ENCODE results near the gene ZIM2. TPM values are rescaled to one million over a fixed set of nuclear protein-coding genes. Genes with fewer than 3 reads are reported as not detected.
A peak's percentile ranks its signal among the peaks of the same experiment; 100 is the strongest.

Gene ZIM2
- total RNA-seq, 1 donor from 2014 or later: not detected

DNA sequence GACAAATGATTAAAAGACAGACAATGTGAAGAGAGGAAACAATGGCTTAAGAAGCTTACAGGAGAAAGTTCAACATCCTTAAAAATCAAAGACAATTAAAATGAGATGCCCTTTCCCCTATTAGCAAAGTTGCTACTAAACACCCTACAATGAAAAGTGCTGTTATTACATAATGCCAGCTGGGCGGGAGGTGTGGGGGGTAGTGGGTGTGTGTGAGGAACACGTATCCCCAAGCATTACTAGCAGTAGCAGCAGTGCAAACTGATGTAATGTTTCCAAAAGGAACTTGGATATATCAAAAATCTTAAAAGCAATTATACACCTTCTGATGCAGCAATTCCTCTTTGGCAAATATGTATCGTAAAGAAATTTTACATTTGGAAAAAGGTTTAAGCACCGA, 70.9 kb downstream of the ZIM2 start:
- Histone ChIP-seq H3K4me2 (ENCODE audit: low read length) (no peak overlapping the region), H3K9me3 (ENCODE audit: insufficient read depth, low read depth, low read length) (peaks cover 6% of the 10 kb centered on the region), H3K27me3 (ENCODE audit: insufficient read depth, low read length) (no peaks in the 10 kb centered on the region), H2AFZ (ENCODE audit: low read depth, low read length) (no peak overlapping the region), H3K4me3 (ENCODE audit: insufficient read depth, low read depth, low read length) (no peak overlapping the region), H3K27ac (ENCODE audit: low read depth, low read length) (no peak overlapping the region), H4K20me1 (ENCODE audit: insufficient read depth, low read length) (no peaks in the 10 kb centered on the region), H3K79me2 (ENCODE audit: insufficient read depth, low read length) (no peaks in the 10 kb centered on the region), H3K4me1 (ENCODE audit: insufficient read depth, low read length) (no peaks in the 10 kb centered on the region), H3K9ac (ENCODE audit: low read length) (no peak overlapping the region), H3K36me3 (ENCODE audit: insufficient read depth, low read length) (no peaks in the 10 kb centered on the region)
- H3K36me3 Mint-ChIP-seq (ENCODE audit: low read depth, unreplicated experiment): no peaks in the 10 kb centered on the region
- no peaks in the 10 kb centered on the region for H3K4me1 Mint-ChIP-seq (ENCODE audit: low read depth, unreplicated experiment)
- no peak for TF ChIP-seq EZH2 (IDR thresholded peaks at IDR 0.05; ENCODE audit: insufficient read depth, low read length)
- TF ChIP-seq, protein P1, sequence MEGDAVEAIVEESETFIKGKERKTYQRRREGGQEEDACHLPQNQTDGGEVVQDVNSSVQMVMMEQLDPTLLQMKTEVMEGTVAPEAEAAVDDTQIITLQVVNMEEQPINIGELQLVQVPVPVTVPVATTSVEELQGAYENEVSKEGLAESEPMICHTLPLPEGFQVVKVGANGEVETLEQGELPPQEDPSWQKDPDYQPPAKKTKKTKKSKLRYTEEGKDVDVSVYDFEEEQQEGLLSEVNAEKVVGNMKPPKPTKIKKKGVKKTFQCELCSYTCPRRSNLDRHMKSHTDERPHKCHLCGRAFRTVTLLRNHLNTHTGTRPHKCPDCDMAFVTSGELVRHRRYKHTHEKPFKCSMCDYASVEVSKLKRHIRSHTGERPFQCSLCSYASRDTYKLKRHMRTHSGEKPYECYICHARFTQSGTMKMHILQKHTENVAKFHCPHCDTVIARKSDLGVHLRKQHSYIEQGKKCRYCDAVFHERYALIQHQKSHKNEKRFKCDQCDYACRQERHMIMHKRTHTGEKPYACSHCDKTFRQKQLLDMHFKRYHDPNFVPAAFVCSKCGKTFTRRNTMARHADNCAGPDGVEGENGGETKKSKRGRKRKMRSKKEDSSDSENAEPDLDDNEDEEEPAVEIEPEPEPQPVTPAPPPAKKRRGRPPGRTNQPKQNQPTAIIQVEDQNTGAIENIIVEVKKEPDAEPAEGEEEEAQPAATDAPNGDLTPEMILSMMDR (IDR thresholded peaks at IDR 0.05; ENCODE audit: insufficient read depth, low read depth, low read length): no peak
- no peak overlapping the region for H3K27ac Mint-ChIP-seq (ENCODE audit: unreplicated experiment)
- no peak for FAIRE-seq
- H3K4me3 Mint-ChIP-seq (ENCODE audit: unreplicated experiment): no peak overlapping the region
- DNase-seq (ENCODE audit: low read depth): no peak
- peaks cover 17% of the 10 kb centered on the region for H3K9me3 Mint-ChIP-seq (ENCODE audit: unreplicated experiment)
- H3K27me3 Mint-ChIP-seq (ENCODE audit: low read depth, unreplicated experiment): no peaks in the 10 kb centered on the region

DNA sequence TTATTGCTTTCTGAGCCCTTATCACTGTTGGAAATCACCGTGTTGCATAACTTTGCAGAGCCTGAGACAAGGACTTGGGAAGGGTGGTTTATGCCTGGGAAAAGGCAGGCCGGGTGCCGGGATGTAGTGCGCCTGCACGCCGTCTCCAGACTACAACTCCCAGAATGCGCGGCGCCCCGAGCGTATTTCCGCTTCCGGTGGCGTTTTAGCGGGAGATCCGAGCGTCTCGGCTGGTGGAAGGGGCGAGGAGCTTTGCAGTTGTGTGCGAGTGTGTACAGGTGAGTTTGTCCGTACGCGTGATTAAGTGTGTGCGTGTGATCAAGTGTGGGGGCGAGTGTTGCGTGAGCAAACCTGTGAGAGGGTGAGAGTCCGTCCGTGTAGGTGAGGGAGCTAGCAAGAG, 75.4 kb downstream of the ZIM2 start:
- DNase-seq (ENCODE audit: low read depth): no peak

DNA sequence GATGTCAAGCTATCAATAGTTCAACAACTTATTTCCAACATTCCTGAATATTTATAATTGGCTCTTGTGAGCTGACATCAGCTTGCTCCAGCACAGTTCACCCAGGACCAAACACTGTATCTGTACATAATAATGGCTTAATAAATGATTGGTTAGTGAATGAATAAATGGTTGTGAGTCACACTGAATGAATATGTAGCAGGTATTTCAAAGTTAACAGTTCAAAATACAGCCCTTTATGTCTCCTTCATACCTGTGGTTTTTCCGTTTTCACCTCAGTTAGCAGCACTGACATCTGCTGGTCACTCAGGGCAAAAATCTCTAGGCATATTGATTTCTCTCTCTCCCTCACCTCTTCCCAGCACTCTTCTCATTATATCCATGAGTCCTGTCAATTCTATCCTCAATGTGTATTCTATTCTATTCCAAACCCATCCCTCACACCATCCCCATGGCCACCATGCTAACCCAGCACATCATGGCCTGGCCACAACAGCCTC, 76.3 kb downstream of the ZIM2 start:
- Histone ChIP-seq H3K36me3 (ENCODE audit: insufficient read depth, low read length) (no peaks in the 10 kb centered on the region), H3K27ac (ENCODE audit: low read depth, low read length) (no peak overlapping the region), H3K4me1 (ENCODE audit: insufficient read depth, low read length) (no peaks in the 10 kb centered on the region), H3K4me2 (ENCODE audit: low read length) (no peak overlapping the region), H3K79me2 (ENCODE audit: insufficient read depth, low read length) (no peaks in the 10 kb centered on the region), H3K27me3 (ENCODE audit: insufficient read depth, low read length) (no peaks in the 10 kb centered on the region), H3K9ac (ENCODE audit: low read length) (no peak overlapping the region), H4K20me1 (ENCODE audit: insufficient read depth, low read length) (no peaks in the 10 kb centered on the region), H3K4me3 (ENCODE audit: insufficient read depth, low read depth, low read length) (no peak overlapping the region), H3K9me3 (ENCODE audit: insufficient read depth, low read depth, low read length) (peaks cover 15% of the 10 kb centered on the region), H2AFZ (ENCODE audit: low read depth, low read length) (no peak overlapping the region)
- no peak for TF ChIP-seq EZH2 (IDR thresholded peaks at IDR 0.05; ENCODE audit: insufficient read depth, low read length)
- TF ChIP-seq, protein P1 (IDR thresholded peaks at IDR 0.05; ENCODE audit: insufficient read depth, low read depth, low read length): no peak
- DNase-seq (ENCODE audit: low read depth) (no peak), FAIRE-seq (no peak)
- no peaks in the 10 kb centered on the region for H3K4me1 Mint-ChIP-seq (ENCODE audit: low read depth, unreplicated experiment)
- H3K36me3 Mint-ChIP-seq (ENCODE audit: low read depth, unreplicated experiment): no peaks in the 10 kb centered on the region
- H3K4me3 Mint-ChIP-seq (ENCODE audit: unreplicated experiment): no peak overlapping the region
- no peaks in the 10 kb centered on the region for H3K27me3 Mint-ChIP-seq (ENCODE audit: low read depth, unreplicated experiment)
- H3K9me3 Mint-ChIP-seq (ENCODE audit: unreplicated experiment): peaks cover 21% of the 10 kb centered on the region
- H3K27ac Mint-ChIP-seq (ENCODE audit: unreplicated experiment): no peak overlapping the region

More for the DNA sequence above, 75.4 kb downstream of the ZIM2 start:
- Histone ChIP-seq H3K4me1 (ENCODE audit: insufficient read depth, low read length) (no peaks in the 10 kb centered on the region), H3K4me3 (ENCODE audit: insufficient read depth, low read depth, low read length) (peak overlapping the region; percentile 36), H3K27me3 (ENCODE audit: insufficient read depth, low read length) (no peaks in the 10 kb centered on the region), H3K9ac (ENCODE audit: low read length) (no peak overlapping the region), H3K79me2 (ENCODE audit: insufficient read depth, low read length) (no peaks in the 10 kb centered on the region), H3K4me2 (ENCODE audit: low read length) (peak overlapping the region; percentile 52), H4K20me1 (ENCODE audit: insufficient read depth, low read length) (no peaks in the 10 kb centered on the region), H3K9me3 (ENCODE audit: insufficient read depth, low read depth, low read length) (peaks cover 7% of the 10 kb centered on the region), H3K36me3 (ENCODE audit: insufficient read depth, low read length) (no peaks in the 10 kb centered on the region), H2AFZ (ENCODE audit: low read depth, low read length) (peak overlapping the region; percentile 77), H3K27ac (ENCODE audit: low read depth, low read length) (no peak overlapping the region)
- H3K36me3 Mint-ChIP-seq (ENCODE audit: low read depth, unreplicated experiment): no peaks in the 10 kb centered on the region
- H3K4me3 Mint-ChIP-seq (ENCODE audit: unreplicated experiment): no peak overlapping the region
- FAIRE-seq: no peak
- H3K27me3 Mint-ChIP-seq (ENCODE audit: low read depth, unreplicated experiment): no peaks in the 10 kb centered on the region
- peaks cover 21% of the 10 kb centered on the region for H3K9me3 Mint-ChIP-seq (ENCODE audit: unreplicated experiment)
- H3K4me1 Mint-ChIP-seq (ENCODE audit: low read depth, unreplicated experiment): no peaks in the 10 kb centered on the region
- no peak overlapping the region for H3K27ac Mint-ChIP-seq (ENCODE audit: unreplicated experiment)
- TF ChIP-seq, protein P1 (IDR thresholded peaks at IDR 0.05; ENCODE audit: insufficient read depth, low read depth, low read length): no peak
- TF ChIP-seq EZH2 (IDR thresholded peaks at IDR 0.05; ENCODE audit: insufficient read depth, low read length): no peak

Measured in astrocyte (in vitro differentiated cells and primary cell).